Measurements from ENCODE around the gene ARHGAP8.
"Not testable (repeated sequence)": the region's sequence is repeated elsewhere in the genome, so short reads cannot be mapped to it uniquely, and the experiment has no call there.

ARHGAP8 gene

DNA sequence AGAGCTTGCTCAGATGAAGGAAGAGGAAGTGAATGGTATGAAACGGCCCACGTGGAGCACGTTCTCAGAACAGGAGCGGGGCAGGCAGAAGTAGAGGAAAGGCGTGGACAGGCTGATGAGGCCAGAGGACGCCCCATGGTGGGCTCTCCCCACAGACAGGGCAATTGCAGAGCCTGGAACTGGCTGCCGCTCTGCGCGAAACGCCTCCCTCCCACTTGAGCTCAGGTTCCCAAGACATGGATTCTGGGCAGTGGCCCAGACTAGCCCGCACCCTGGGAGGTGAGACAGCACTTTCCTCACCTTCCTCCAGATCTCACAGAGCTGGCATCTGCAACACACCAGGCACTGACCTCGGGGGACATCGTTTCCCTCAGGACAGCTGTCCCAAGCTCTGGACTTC is 139.9 kb downstream of the ARHGAP8 start:
- ATAC-seq = no peak
- Mint-ChIP-seq H3K27ac (no peak overlapping the region), H3K36me3 (no peaks in the 10 kb centered on the region), H3K4me3 (no peak overlapping the region), H3K9me3 (no peaks in the 10 kb centered on the region), H3K4me1 (no peaks in the 10 kb centered on the region)
- no peak for DNase-seq (ENCODE audit: low spot score in 2 of 2)

- Mint-ChIP-seq H3K4me3 (no peak overlapping the region), H3K27ac (no peak overlapping the region), H3K4me1 (no peaks in the 10 kb centered on the region), H3K9me3 (no peaks in the 10 kb centered on the region), H3K36me3 (no peaks in the 10 kb centered on the region)
- ATAC-seq (no peak), DNase-seq (ENCODE audit: low spot score in 2 of 2) (no peak)
Measured at GRCh38 chr22:44892803-44893730, 140.7 kb downstream of the ARHGAP8 start.

DNA sequence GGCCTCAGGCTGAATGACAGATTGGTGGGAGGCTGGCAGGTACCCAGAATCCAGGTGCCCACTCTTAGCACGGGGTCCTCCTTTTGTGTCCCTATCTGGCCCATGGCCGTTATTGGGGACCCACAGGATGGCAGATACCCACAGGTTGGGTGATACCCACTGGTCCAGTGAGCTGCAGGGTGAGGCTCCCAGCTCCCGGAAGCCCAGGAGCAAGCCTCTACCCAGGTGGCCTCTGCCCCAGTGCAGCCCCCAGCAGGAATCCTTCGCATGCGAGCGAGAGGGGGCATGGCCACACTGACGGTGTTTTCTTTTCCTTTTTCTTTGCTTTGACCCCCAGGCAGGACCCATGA is 141.3 kb downstream of the ARHGAP8 start:
- no peak overlapping the region for H3K27ac Mint-ChIP-seq
- ATAC-seq (no peak), DNase-seq (ENCODE audit: low spot score in 2 of 2) (no peak)
- no peaks in the 10 kb centered on the region for H3K9me3 Mint-ChIP-seq
- H3K4me1 Mint-ChIP-seq = no peaks in the 10 kb centered on the region
- H3K4me3 Mint-ChIP-seq = no peak overlapping the region
- no peaks in the 10 kb centered on the region for H3K36me3 Mint-ChIP-seq

GRCh38 chr22:44894321-44894720 is 141.9 kb downstream of the ARHGAP8 start:
- Mint-ChIP-seq H3K27ac (no peak overlapping the region), H3K9me3 (no peaks in the 10 kb centered on the region), H3K4me1 (no peaks in the 10 kb centered on the region), H3K4me3 (no peak overlapping the region), H3K36me3 (no peaks in the 10 kb centered on the region)
- no peak for DNase-seq (ENCODE audit: low spot score in 2 of 2)
- ATAC-seq = no peak

DNA sequence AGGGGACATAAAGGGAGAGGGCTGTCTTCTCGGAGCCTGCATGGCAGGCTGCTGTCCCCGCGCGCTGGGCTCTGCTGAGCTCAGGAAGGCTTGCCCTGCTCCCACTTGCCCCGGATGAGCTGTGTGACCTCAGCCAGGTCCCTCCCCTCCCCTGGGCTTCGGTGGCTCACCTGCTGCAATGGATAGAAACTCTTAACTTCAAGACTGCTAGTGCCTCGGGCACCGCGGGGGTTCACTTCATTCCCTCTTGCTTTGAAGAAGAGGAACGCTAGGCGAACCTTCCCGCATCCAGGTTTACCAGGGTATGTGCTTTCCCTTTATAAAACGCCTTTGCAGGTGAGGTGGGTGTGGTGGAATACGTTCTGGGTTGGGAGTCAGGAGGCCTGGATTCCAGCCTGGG is 142.4 kb downstream of the ARHGAP8 start:
- Mint-ChIP-seq H3K4me1 (no peaks in the 10 kb centered on the region), H3K36me3 (no peaks in the 10 kb centered on the region), H3K4me3 (no peak overlapping the region), H3K9me3 (no peaks in the 10 kb centered on the region), H3K27ac (no peak overlapping the region)
- no peak for DNase-seq (ENCODE audit: low spot score in 2 of 2)
- no peak for ATAC-seq

DNA sequence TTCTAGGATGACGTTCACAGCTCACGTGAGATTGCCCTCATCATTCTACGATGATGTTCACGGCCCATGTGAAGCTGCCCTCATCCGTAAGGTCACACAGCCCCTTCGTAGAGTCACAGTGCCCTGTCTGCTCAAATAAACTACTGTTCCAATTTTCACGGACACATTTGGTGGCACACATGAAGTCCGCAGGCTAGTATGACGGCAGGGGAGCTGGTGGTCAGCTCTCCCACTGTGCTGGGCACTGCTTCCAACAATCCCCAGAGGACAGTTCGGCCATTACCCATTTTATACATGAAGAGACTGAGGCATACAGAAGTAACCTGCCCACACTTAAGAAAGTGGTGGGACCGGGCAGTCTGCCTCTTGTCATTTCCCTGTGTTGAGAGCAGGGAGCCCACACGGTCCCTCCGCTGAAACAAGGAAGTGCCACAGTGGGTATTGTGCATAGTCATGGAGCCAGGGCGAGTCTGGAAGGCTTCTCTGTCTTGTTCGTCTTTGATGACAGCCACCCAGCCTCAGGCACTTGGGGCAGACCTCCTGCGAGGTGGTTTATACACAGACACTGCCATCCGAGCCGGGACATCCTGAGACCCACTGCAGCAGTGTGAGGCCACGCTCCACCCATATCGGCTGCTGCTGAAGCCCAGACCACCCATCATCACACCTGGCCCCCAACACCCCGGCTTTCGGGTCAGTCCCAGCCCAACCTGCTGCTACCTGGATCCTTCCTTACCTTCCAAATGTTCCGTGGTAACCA is 143.1 kb downstream of the ARHGAP8 start:
- ATAC-seq (no peak), DNase-seq (ENCODE audit: low spot score in 2 of 2) (no peak)
- H3K9me3 Mint-ChIP-seq = no peaks in the 10 kb centered on the region

DNA sequence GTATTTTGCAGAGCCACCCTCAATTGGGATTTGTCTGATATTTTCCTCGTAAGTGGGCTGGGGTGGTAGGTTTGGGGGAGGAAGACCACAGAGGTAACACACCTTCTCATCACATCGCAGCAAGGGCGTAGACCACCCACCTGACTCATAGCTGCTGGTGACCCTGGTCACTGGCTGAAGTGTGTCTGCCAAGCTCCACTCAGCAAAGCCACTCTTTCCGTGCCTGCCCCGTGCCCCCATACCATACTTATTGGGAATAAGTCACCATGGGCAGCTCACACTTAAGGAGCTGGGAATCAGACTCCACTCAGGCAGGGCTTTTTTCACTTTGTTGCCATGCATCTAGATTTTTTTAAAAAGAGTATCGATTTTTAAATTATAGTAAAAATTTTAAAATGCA is 145.9 kb downstream of the ARHGAP8 start:
- Mint-ChIP-seq H3K4me3 (no peak overlapping the region), H3K36me3 (no peaks in the 10 kb centered on the region), H3K4me1 (no peaks in the 10 kb centered on the region), H3K9me3 (peaks cover 2% of the 10 kb centered on the region), H3K27ac (no peak overlapping the region)
- no peak for DNase-seq (ENCODE audit: low spot score in 2 of 2)
- no peak for ATAC-seq

More for the DNA sequence above, 143.1 kb downstream of the ARHGAP8 start:
- H3K4me1 Mint-ChIP-seq = no peaks in the 10 kb centered on the region
- no peaks in the 10 kb centered on the region for H3K36me3 Mint-ChIP-seq
- no peak overlapping the region for H3K4me3 Mint-ChIP-seq
- H3K27ac Mint-ChIP-seq = no peak overlapping the region

DNA sequence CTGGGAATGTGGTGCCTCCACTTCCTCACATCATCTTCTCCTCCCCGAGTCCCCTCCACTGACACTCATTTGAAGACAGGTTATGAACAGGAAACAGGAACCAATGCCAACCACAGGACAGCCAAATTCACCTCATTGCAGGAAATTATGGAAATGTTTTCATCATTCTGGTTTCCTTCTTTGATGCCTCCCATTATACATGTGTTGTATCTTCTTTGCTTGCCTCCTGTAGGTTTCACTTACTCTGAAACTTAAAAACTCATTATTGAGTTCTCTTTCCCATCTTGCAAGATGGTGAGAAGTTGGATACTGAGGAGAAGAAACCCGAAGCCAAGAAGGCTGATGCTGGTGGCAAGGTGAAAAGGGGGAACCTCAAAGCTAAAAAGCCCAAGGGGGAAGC is 148.9 kb downstream of the ARHGAP8 start:
- no peaks in the 10 kb centered on the region for H3K4me1 Mint-ChIP-seq
- peaks cover 2% of the 10 kb centered on the region for H3K9me3 Mint-ChIP-seq
- H3K4me3 Mint-ChIP-seq = no peak overlapping the region
- ATAC-seq = no peak
- DNase-seq (ENCODE audit: low spot score in 2 of 2) = no peak
- no peak overlapping the region for H3K27ac Mint-ChIP-seq
- H3K36me3 Mint-ChIP-seq = no peaks in the 10 kb centered on the region

DNA sequence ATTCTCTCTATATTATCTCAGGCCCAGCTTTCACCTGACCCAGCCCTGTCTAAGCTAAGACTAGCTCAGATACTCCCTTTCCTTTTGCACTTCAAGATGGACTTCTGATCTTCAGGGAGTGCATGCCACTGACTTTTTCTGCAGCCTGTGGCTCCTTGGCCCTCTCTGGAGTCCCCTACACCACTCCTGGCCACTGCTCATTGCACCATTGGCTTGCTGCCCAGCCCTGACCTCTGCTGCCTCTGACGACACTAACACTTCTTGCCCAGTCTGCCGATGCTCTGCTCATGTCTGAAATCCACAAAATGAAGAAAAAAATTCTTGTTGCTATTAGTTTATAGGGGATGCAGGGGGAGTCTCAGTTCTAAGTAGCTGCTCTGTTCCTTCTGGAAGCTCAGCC is 150.8 kb downstream of the ARHGAP8 start:
- not testable (repeated sequence) for H3K27ac Mint-ChIP-seq; H3K36me3 Mint-ChIP-seq; H3K4me1 Mint-ChIP-seq; H3K4me3 Mint-ChIP-seq; DNase-seq (ENCODE audit: low spot score in 2 of 2); ATAC-seq; H3K9me3 Mint-ChIP-seq

DNA sequence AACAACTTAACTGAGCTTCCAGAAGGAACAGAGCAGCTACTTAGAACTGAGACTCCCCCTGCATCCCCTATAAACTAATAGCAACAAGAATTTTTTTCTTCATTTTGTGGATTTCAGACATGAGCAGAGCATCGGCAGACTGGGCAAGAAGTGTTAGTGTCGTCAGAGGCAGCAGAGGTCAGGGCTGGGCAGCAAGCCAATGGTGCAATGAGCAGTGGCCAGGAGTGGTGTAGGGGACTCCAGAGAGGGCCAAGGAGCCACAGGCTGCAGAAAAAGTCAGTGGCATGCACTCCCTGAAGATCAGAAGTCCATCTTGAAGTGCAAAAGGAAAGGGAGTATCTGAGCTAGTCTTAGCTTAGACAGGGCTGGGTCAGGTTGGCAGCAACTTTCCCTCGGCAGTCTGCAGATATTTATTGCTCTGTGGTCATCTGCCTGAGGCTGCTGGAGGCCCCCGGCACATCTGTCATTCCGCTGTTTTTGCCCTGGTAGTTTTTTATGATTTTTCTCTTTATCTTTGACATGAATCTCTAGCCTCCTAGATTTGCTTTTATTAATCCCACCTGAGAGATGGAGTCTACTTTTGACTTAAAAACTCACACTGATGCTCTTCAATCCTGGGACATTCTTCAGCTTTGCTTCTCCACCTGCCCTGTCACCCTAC is 152.2 kb downstream of the ARHGAP8 start:
- H3K4me3 Mint-ChIP-seq; H3K36me3 Mint-ChIP-seq; DNase-seq (ENCODE audit: low spot score in 2 of 2); H3K9me3 Mint-ChIP-seq; ATAC-seq; H3K4me1 Mint-ChIP-seq; H3K27ac Mint-ChIP-seq: not testable (repeated sequence)

GRCh38 chr22:44906248-44906936 is 154.0 kb downstream of the ARHGAP8 start:
- DNase-seq (ENCODE audit: low spot score in 2 of 2) (no peak), ATAC-seq (no peak)
- Mint-ChIP-seq H3K4me1 (no peaks in the 10 kb centered on the region), H3K27ac (no peak overlapping the region), H3K4me3 (no peak overlapping the region), H3K9me3 (peaks cover 7% of the 10 kb centered on the region), H3K36me3 (no peaks in the 10 kb centered on the region)

DNA sequence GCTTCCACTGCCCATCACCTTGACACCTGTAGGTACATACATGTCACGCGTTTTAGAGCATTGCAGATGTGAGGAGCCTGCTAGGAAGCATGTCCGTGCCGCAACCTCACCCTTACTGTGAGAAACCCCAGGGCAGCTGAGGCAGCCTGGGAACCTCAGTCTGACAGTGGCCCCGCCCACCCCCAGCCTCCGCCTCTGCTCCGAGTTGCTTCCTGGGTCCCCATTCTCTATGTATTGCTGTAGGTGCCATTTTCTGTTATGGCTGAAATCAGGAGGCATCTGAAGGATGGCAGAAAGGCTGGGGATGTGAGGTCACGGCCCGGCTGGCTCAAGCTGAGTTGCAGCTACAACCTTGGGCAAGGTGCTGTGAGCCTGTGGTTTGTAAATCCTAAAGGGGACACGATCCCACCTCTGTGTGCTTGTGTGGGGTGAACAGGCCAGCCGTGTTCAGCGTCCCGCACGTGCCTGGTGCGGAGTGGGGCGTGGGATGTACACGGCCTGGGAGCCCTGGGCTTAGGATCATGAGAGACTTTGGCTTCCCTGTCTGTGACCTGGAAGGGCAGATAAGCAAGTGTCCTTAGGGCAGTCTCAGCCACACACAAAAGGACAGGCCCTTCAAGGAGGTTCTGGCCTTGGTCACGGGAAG is 154.7 kb downstream of the ARHGAP8 start:
- DNase-seq (ENCODE audit: low spot score in 2 of 2) (no peak), ATAC-seq (no peak)
- Mint-ChIP-seq H3K4me1 (no peaks in the 10 kb centered on the region), H3K36me3 (no peaks in the 10 kb centered on the region), H3K4me3 (no peak overlapping the region), H3K27ac (no peak overlapping the region), H3K9me3 (peaks cover 7% of the 10 kb centered on the region)

GRCh38 chr22:44907765-44908737 is 155.7 kb downstream of the ARHGAP8 start:
- H3K4me3 Mint-ChIP-seq = no peak overlapping the region
- H3K36me3 Mint-ChIP-seq = no peaks in the 10 kb centered on the region
- ATAC-seq = no peak
- no peaks in the 10 kb centered on the region for H3K4me1 Mint-ChIP-seq
- peaks cover 8% of the 10 kb centered on the region for H3K9me3 Mint-ChIP-seq
- no peak for DNase-seq (ENCODE audit: low spot score in 2 of 2)
- no peak overlapping the region for H3K27ac Mint-ChIP-seq

GRCh38 chr22:44909241-44909640 is 156.9 kb downstream of the ARHGAP8 start:
- DNase-seq (ENCODE audit: low spot score in 2 of 2) (no peak), ATAC-seq (no peak)
- no peak overlapping the region for H3K4me3 Mint-ChIP-seq
- peaks cover 8% of the 10 kb centered on the region for H3K9me3 Mint-ChIP-seq
- H3K4me1 Mint-ChIP-seq = no peaks in the 10 kb centered on the region
- no peaks in the 10 kb centered on the region for H3K36me3 Mint-ChIP-seq
- no peak overlapping the region for H3K27ac Mint-ChIP-seq
